Uterus (tissue), 2 donors: Measurements from ENCODE around the gene RALGPS2.

Experiments used
- POLR2A ChIP-seq, 2 donors: fragments of 450-650 bp; IDR thresholded peaks; one replicate each; pipeline ENCODE4 v1.6.1; 2016; ENCODE audit warnings: antibody characterized with exemption in 2 of 2, mild to moderate bottlenecking in 1 of 2, moderate library complexity in 1 of 2
- TF ChIP-seq, protein P1 (sequence below), 4 experiments: fragments of 200-600 bp in 2 of 4; fragments of 450-650 bp in 2 of 4; sonication (generic) in 2 of 4; IDR thresholded peaks; one replicate each; pipeline ENCODE4 v1.5.1; 2016 to 2019; ENCODE audit warnings: antibody characterized with exemption in 4 of 4, mild to moderate bottlenecking in 2 of 4, moderate library complexity in 1 of 4

DNA sequence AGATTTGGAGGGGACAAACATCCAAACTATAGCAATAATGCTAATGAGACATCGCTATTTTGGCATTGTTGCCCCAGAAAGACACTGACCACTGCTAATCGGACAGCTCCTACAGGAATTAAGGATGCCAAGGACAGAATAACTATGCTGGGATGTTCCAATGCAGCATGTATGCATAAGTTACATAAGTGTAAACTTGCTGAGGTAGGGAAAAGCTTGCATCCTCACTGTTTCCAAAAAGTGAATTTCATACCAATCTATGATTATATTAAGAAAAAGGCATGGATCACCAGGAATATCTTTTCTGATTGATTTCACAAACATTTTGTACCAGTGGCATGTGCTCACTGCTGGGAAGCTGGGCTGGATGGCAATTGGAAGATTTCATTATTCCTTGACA, 45.8 kb upstream of the RALGPS2 start:
- TF ChIP-seq, protein P1, sequence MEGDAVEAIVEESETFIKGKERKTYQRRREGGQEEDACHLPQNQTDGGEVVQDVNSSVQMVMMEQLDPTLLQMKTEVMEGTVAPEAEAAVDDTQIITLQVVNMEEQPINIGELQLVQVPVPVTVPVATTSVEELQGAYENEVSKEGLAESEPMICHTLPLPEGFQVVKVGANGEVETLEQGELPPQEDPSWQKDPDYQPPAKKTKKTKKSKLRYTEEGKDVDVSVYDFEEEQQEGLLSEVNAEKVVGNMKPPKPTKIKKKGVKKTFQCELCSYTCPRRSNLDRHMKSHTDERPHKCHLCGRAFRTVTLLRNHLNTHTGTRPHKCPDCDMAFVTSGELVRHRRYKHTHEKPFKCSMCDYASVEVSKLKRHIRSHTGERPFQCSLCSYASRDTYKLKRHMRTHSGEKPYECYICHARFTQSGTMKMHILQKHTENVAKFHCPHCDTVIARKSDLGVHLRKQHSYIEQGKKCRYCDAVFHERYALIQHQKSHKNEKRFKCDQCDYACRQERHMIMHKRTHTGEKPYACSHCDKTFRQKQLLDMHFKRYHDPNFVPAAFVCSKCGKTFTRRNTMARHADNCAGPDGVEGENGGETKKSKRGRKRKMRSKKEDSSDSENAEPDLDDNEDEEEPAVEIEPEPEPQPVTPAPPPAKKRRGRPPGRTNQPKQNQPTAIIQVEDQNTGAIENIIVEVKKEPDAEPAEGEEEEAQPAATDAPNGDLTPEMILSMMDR (IDR thresholded peaks at IDR 0.05) = no peak
- TF ChIP-seq POLR2A (IDR thresholded peaks at IDR 0.05) = no peak
